OCI-LY3 (cell line): ENCODE data around the gene DPEP2.

Experiments used
- EZH2phosphoT487 ChIP-seq: fragments of 200-600 bp; shearing (Covaris generic); IDR thresholded peaks from 2 replicates; pipeline ENCODE4 v1.6.1; 2018; ENCODE audit warnings: antibody characterized with exemption, mixed run types, low read depth
- TF ChIP-seq, protein P1 (sequence below): fragments of 200-600, 300-600 bp; sonication (generic); IDR thresholded peaks from 2 replicates; pipeline ENCODE4 v1.5.1; 2014; ENCODE audit warnings: antibody characterized with exemption, low read length, low read depth

DNA sequence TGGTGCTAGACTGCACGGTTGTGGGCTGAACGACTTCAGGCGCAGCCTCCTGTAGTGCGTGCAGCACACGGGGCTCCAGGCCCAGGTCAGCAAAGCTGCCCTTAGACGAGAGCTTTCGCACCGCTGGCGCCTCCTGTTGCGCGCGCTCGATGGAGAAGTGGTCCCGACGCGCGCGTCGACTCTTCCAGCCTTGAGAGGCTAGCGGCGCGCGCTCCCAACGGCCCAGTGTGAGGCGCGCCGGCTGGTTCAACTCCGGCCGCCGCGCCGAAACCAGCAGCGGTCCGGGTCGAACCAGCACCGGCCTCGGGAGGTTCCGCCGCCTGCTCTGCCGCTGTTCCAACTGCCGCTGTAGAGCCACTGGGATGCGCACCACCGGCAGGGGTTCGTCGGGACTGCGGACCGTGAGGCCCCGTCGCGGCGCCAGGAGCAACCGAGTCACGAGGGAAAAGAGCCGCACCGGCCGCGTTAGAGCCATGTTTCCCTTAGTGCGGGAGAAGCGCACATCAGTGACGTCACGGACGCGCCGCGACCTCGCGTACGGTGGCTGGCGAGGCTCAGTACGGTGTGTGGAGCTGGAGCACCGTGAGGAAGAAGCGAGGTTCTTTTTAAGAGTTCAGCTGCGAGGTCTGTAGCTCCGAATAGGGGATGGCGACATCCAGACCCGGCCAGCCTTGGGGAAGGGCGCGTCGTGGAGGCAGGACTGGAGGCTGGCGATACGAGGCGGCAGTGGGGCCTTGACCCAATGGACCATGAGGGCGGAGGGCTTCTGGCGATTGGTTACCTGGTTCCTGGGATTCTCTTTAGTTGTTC is 23.6 kb upstream of the DPEP2 start, which contains the start of the genes DDX28 and DUS2:
- TF ChIP-seq, protein P1, sequence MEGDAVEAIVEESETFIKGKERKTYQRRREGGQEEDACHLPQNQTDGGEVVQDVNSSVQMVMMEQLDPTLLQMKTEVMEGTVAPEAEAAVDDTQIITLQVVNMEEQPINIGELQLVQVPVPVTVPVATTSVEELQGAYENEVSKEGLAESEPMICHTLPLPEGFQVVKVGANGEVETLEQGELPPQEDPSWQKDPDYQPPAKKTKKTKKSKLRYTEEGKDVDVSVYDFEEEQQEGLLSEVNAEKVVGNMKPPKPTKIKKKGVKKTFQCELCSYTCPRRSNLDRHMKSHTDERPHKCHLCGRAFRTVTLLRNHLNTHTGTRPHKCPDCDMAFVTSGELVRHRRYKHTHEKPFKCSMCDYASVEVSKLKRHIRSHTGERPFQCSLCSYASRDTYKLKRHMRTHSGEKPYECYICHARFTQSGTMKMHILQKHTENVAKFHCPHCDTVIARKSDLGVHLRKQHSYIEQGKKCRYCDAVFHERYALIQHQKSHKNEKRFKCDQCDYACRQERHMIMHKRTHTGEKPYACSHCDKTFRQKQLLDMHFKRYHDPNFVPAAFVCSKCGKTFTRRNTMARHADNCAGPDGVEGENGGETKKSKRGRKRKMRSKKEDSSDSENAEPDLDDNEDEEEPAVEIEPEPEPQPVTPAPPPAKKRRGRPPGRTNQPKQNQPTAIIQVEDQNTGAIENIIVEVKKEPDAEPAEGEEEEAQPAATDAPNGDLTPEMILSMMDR = no peak
- no peak for TF ChIP-seq EZH2phosphoT487
